Ovary (tissue), 9 donors: Measurements from ENCODE around the gene SEMA4B. TPM values are rescaled to one million over a fixed set of nuclear protein-coding genes. Genes with fewer than 3 reads are reported as not detected.

Experiments
- DNase-seq, 5 donors: peaks; one replicate each; pipeline ENCODE4 v3.0.0-alpha.2; 2019 to 2020
- H3K27ac ChIP-seq, 2 donors: fragments of 200-600 bp; one replicate each; pipeline versions ENCODE4 v1.5.1 to v1.8.0; 2019 to 2022
- H3K27me3 ChIP-seq: fragments of 200-600 bp; one replicate; pipeline ENCODE4 v1.8.0; 2022
- H3K36me3 ChIP-seq: fragments of 200-600 bp; sonication (generic); one replicate; pipeline ENCODE4 v1.5.1; 2019
- H3K4me1 ChIP-seq: one replicate; pipeline ENCODE4 v1.8.1; 2013; ENCODE audit warnings: mild to moderate bottlenecking, moderate library complexity; ENCODE audit not compliant: insufficient read depth
- H3K4me3 ChIP-seq: fragments of 200-600 bp; sonication (generic); one replicate; pipeline ENCODE4 v1.5.1; 2017
- H3K9me3 ChIP-seq, 2 donors: fragments of 200-600 bp in 1 of 2; sonication (generic) in 1 of 2; one replicate each; pipeline versions ENCODE4 v1.5.1 to v1.8.1; 2013 to 2019; ENCODE audit warnings: mild to moderate bottlenecking in 1 of 2, moderate library complexity in 1 of 2
- EP300 ChIP-seq: sonication (generic); formaldehyde crosslinking; IDR thresholded peaks from one replicate; pipeline ENCODE4 v1.6.1; 2017; ENCODE audit warnings: antibody characterized with exemption
- POLR2A ChIP-seq: fragments of 450-650 bp; IDR thresholded peaks from one replicate; pipeline ENCODE4 v1.6.1; 2017; ENCODE audit warnings: antibody characterized with exemption, mild to moderate bottlenecking, moderate library complexity
- WGBS, 3 donors: extraction: QIAGEN DNeasy Blood & Tissue Kit in 1 of 3; methylation state at CpG; one replicate each; pipeline versions ENCODE4 v1.1.5 to v1.1.7; 2013 to 2017; 5-methylcytosine and 5-hydroxymethylcytosine counted together
- intact Hi-C, 4 donors: fragments of 100-400 bp; cut with DNase I; formaldehyde crosslinking; loops; one replicate each; pipeline versions ENCODE4 v1.11.0 to v1.15.1; 2022 to 2023
- polyA plus RNA-seq, 2 donors: library from polyadenylated mRNA; stranded (reverse); fragments of 200-250 nt in 1 of 2; fragments of 350-450 nt in 1 of 2; fragmentation: Illumina TruSeq in 1 of 2; extraction: RNeasy Lipid Tissue Mini Kit (QIAGEN cat#74804) in 1 of 2; gene quantifications; one replicate each; pipeline ENCODE4 v1.2.3, GENCODE V29; 2013 to 2014
- total RNA-seq, 7 donors: library from RNA; depleted of rRNA in 2 of 7; stranded (reverse); fragments of >200 nt in 2 of 7; fragmentation: NEBNext Ultra II Directional in 3 of 7; extraction: Animal tissue kit (Norgen Biotek cat#: 25700) in 3 of 7; gene quantifications; one replicate each; pipeline versions ENCODE4 v1.1.0 to v1.2.4, GENCODE V29; 2016 to 2023
- TF ChIP-seq, protein P1 (sequence below), 3 donors: fragments of 450-650 bp in 2 of 3; fragments of 200-600 bp in 1 of 3; IDR thresholded peaks; one replicate each; pipeline versions ENCODE4 v1.5.1 to v1.8.0; 2016 to 2022; ENCODE audit warnings: antibody characterized with exemption in 3 of 3, mild to moderate bottlenecking in 1 of 3
- donor health status: DM: no; HTN: no; CAD: no; lungs with moderate emphysema.
- donor health status: DM: no; HTN: no; CAD: no.
- donor health status: Bipolar disorder and iron deficiency.
- donor health status: DM: yes; HTN: yes; CAD: no.
- donor health status: DM: no; HTN: no; CAD: no.
- donor health status: DM: yes; HTN: yes; CAD: no.

The SEMA4B gene
- total and polyA plus RNA-seq, 9 donors: 12.4 to 83.8 (median 33.2) TPM

DNA sequence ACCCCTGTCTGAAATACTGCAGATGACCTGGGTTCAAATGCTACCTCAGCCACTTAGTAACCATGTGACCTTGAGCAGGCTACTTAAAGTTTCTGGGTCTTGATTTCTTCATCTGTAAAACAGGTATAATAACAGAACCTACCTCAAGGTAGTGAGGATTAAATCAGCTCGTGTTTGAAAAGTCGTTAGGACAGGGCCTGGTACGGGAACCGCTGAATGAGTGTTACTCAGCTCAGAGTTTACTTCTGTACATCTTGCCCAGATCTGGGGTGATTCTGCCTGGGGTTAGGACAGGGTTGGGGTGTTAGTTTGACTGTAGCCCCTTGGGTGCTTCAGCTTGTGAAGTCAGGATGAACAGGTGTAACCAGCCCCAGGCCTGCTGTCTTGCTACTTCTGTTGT is 1.8 kb downstream of the SEMA4B start:
- H3K4me3 ChIP-seq: no peak overlapping the region

GRCh38 chr15:90203473-90203872 is 2.3 kb downstream of the SEMA4B start:
- Histone ChIP-seq H3K27ac (no peak overlapping the region), H3K36me3 (no peaks in the 10 kb centered on the region), H3K4me1 (peaks cover 12% of the 10 kb centered on the region), H3K9me3 (no peaks in the 10 kb centered on the region), H3K27me3 (no peaks in the 10 kb centered on the region), H3K4me3 (no peak overlapping the region)
- 95 to 98% (median 96%) methylated on average over 7 of the region's 7 CpGs for WGBS, 3 donors
- TF ChIP-seq, protein P1, sequence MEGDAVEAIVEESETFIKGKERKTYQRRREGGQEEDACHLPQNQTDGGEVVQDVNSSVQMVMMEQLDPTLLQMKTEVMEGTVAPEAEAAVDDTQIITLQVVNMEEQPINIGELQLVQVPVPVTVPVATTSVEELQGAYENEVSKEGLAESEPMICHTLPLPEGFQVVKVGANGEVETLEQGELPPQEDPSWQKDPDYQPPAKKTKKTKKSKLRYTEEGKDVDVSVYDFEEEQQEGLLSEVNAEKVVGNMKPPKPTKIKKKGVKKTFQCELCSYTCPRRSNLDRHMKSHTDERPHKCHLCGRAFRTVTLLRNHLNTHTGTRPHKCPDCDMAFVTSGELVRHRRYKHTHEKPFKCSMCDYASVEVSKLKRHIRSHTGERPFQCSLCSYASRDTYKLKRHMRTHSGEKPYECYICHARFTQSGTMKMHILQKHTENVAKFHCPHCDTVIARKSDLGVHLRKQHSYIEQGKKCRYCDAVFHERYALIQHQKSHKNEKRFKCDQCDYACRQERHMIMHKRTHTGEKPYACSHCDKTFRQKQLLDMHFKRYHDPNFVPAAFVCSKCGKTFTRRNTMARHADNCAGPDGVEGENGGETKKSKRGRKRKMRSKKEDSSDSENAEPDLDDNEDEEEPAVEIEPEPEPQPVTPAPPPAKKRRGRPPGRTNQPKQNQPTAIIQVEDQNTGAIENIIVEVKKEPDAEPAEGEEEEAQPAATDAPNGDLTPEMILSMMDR (IDR thresholded peaks at IDR 0.05): no peak
- TF ChIP-seq EP300 (no peak), POLR2A (no peak)
- intact Hi-C loops: no loop called here
- no peak for DNase-seq

More for the DNA sequence above, 1.8 kb downstream of the SEMA4B start:
- Histone ChIP-seq H3K4me1 (peaks cover 12% of the 10 kb centered on the region), H3K36me3 (no peaks in the 10 kb centered on the region), H3K9me3 (no peaks in the 10 kb centered on the region), H3K27me3 (no peaks in the 10 kb centered on the region), H3K27ac (no peak overlapping the region)
- intact Hi-C loops: no loop called here
- DNase-seq: no peak
- WGBS, 3 donors: 81 to 92% (median 91%) methylated on average over 4 of the region's 4 CpGs
- TF ChIP-seq EP300 (no peak), POLR2A (no peak)
- TF ChIP-seq, protein P1 (IDR thresholded peaks at IDR 0.05): no peak

GRCh38 chr15:90203922-90204321 is 2.8 kb downstream of the SEMA4B start:
- peaks cover 12% of the 10 kb centered on the region for H3K4me1 ChIP-seq
- TF ChIP-seq EP300 (no peak), POLR2A (no peak)
- TF ChIP-seq, protein P1 (IDR thresholded peaks at IDR 0.05): no peak

DNA sequence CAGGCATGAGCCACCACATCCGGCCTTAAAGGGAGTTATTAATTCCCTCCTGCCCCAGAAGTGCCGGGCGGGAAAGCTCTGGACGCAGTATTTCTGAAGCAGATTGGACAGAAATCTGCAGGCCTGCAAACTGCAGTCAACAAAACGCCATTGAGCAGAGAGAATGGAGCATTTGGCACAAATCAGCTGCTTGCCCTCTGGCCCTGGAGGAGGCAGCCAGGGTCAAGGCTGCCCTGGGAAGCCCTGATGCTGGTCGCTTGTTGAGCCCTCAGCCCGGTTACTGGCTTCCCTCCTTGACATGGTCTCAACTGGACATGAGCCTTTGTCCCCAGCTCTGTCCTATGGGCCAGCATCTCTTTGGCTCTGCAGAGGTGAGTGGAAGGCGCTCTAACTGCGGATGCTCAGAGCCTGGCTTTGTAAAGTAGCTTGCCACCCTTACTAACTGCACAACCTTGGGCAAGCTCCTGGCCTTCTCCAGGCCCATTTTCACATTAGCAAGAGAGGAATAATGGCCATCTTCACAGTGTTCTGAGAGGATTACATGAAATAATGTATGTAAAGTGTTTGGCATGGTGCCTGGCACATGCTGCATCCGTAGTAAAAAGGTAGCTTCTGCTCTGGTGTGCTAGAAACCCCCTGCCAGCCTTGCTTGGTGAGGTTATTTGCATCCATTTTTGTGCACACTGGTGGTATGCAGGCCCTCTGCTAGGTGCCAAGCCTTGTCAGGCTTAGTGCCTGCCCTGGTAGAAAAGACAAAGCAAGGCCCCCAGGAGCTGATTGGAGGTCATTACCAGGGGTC is 4.1 kb downstream of the SEMA4B start:
- no peak overlapping the region for H3K27ac ChIP-seq
- TF ChIP-seq POLR2A (no peak), EP300 (no peak)
- TF ChIP-seq, protein P1 (IDR thresholded peaks at IDR 0.05): no peak
- H3K4me1 ChIP-seq: peaks cover 12% of the 10 kb centered on the region
- H3K27me3 ChIP-seq: no peaks in the 10 kb centered on the region
- intact Hi-C loops: no loop called here
- 73 to 77% (median 74%) methylated on average over 9 to 10 of the region's 10 CpGs for WGBS, 3 donors
- DNase-seq: no peak
- H3K4me3 ChIP-seq: no peak overlapping the region
- H3K36me3 ChIP-seq: no peaks in the 10 kb centered on the region
- no peaks in the 10 kb centered on the region for H3K9me3 ChIP-seq

More at GRCh38 chr15:90203922-90204321, 2.8 kb downstream of the SEMA4B start:
- 66 to 76% (median 73%) methylated on average over 8 of the region's 8 CpGs for WGBS, 3 donors
- Histone ChIP-seq H3K27ac (no peak overlapping the region), H3K27me3 (no peaks in the 10 kb centered on the region), H3K36me3 (no peaks in the 10 kb centered on the region), H3K4me3 (no peak overlapping the region), H3K9me3 (no peaks in the 10 kb centered on the region)
- intact Hi-C loops: no loop called here
- DNase-seq: no peak
